ENCODE results near the gene RNU1-1. TPM values are rescaled to one million over a fixed set of nuclear protein-coding genes. Genes with fewer than 3 reads are reported as not detected.

Gene RNU1-1
- total RNA-seq: 2,685 and 5,329 TPM in 2 replicates

DNA sequence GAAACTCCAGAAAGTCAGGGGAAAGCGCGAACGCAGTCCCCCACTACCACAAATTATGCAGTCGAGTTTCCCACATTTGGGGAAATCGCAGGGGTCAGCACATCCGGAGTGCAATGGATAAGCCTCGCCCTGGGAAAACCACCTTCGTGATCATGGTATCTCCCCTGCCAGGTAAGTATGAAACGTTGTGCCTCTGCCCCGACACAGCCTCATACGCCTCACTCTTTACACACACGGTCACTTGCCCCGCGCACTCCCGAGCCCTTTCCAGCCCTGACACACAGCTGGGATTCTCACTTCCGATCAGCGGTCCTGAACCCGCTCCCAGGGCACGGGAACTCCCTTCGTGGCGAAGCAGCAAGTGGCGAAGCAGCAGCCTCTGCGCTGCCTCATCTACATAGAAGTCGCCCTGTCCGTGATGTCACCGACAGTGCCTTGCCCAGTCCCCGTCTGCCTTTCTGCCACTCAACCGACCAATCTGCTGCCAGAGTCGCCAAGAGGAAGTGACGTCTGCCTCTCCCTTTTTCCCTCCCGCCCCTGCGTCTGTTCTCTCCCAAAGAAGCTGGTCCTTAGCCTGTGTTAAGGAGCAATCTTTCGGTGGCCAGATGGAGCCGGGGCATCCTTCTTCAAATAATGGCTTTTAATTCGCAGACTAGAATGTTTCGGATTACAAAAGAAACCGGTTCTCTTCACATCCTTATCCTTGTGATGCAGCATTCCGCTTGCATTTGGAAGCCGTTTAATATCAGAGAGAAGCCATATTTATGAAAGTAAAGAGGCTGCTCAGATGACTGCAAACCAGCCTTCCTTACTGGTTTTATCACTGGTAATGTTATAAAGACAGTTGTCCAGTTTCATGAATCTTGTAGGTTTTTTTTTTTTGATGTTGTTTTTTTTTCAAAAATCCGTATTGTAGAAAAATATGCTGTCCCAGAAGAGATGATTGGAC lies at the start of gene RNU1-1:
Gene RNU1-1 (minus strand): TSS at position 179 of the 949 bp plus-strand sequence.

Other genes starting within 250 kb of the RNU1-1 start
- 6.8 and 10.7 TPM in 2 replicates for gene FBXO42, start 161.8 kb downstream of the RNU1-1 start, total RNA-seq
- gene SZRD1, start 147.0 kb downstream of the RNU1-1 start, total RNA-seq: 25.1 and 25.4 TPM in 2 replicates
- not detected in 2 replicates for gene SPATA21, start 76.9 kb downstream of the RNU1-1 start, total RNA-seq
- 148 and 161 TPM in 2 replicates for gene NECAP2, start 73.6 kb downstream of the RNU1-1 start, total RNA-seq
- 18.9 and 20.4 TPM in 2 replicates for gene NBPF1, start 99.3 kb upstream of the RNU1-1 start, total RNA-seq
- gene RNU1-3, start 152.7 kb upstream of the RNU1-1 start, total RNA-seq: 2,685 and 5,329 TPM in 2 replicates
- 2,685 and 5,329 TPM in 2 replicates for gene RNU1-4, start 226.2 kb upstream of the RNU1-1 start, total RNA-seq

Measured in endothelial cell of coronary artery (primary cell).